Testis (tissue), 3 donors: ENCODE data around the gene UGT1A10. TPM values are rescaled to one million over a fixed set of nuclear protein-coding genes. Genes with fewer than 3 reads are reported as not detected.
A peak's percentile ranks its signal among the peaks of the same experiment; 100 is the strongest.

Source experiments
- DNase-seq: peaks from one replicate; pipeline ENCODE4 v3.0.0-alpha.2; 2019
- H3K27ac ChIP-seq, 2 donors: fragments of 200-600 bp; sonication (generic); one replicate each; pipeline ENCODE4 v1.5.1; 2019
- H3K27me3 ChIP-seq: fragments of 200-600 bp; sonication (generic); one replicate; pipeline ENCODE4 v1.5.1; 2019
- H3K36me3 ChIP-seq: fragments of 200-600 bp; sonication (generic); one replicate; pipeline ENCODE4 v1.5.1; 2017; ENCODE audit warnings: low read depth; ENCODE audit errors: missing control alignments
- H3K4me1 ChIP-seq: fragments of 200-600 bp; sonication (generic); one replicate; pipeline ENCODE4 v1.5.1; 2019
- H3K4me3 ChIP-seq, 2 donors: fragments of 200-600 bp; sonication (generic); one replicate each; pipeline ENCODE4 v1.5.1; 2017 to 2019
- H3K9me3 ChIP-seq: fragments of 200-600 bp; sonication (generic); one replicate; pipeline ENCODE4 v1.5.1; 2017
- POLR2A ChIP-seq: fragments of 450-650 bp; IDR thresholded peaks from one replicate; pipeline ENCODE4 v1.6.1; 2017; ENCODE audit warnings: antibody characterized with exemption, mild to moderate bottlenecking, moderate library complexity
- WGBS, 2 donors: methylation state at CpG; one replicate each; pipeline ENCODE4 v1.1.5; 2018; 5-methylcytosine and 5-hydroxymethylcytosine counted together
- intact Hi-C: fragments of 100-400 bp; cut with DNase I; formaldehyde crosslinking; loops from one replicate; pipeline ENCODE4 v1.15.1; 2023; ENCODE audit warnings: low total_unique reads
- polyA plus RNA-seq: library from polyadenylated mRNA; stranded (reverse); fragments of 350-450 nt; fragmentation: Illumina TruSeq; extraction: RNeasy Lipid Tissue Mini Kit (QIAGEN cat#74804); gene quantifications from one replicate; pipeline ENCODE4 v1.2.3, GENCODE V29; 2014; ENCODE audit warnings: low read depth, low replicate concordance; ENCODE audit not compliant: insufficient read depth
- total RNA-seq, 2 donors: library from RNA; depleted of rRNA; stranded (reverse); fragments of >200 nt; gene quantifications; one replicate each; pipeline ENCODE4 v1.2.3, GENCODE V29; 2016
- TF ChIP-seq, protein P1 (sequence below), 3 experiments: fragments of 450-650 bp in 2 of 3; fragments of 200-600 bp in 1 of 3; sonication (generic) in 1 of 3; IDR thresholded peaks; one replicate each; pipeline ENCODE4 v1.5.1; 2016 to 2019; ENCODE audit warnings: antibody characterized with exemption in 3 of 3, mild to moderate bottlenecking in 2 of 3, moderate library complexity in 1 of 3

The UGT1A10 gene
- total and polyA plus RNA-seq, 3 donors from 2014 or later = 0.29 to 0.68 (median 0.31) TPM

DNA sequence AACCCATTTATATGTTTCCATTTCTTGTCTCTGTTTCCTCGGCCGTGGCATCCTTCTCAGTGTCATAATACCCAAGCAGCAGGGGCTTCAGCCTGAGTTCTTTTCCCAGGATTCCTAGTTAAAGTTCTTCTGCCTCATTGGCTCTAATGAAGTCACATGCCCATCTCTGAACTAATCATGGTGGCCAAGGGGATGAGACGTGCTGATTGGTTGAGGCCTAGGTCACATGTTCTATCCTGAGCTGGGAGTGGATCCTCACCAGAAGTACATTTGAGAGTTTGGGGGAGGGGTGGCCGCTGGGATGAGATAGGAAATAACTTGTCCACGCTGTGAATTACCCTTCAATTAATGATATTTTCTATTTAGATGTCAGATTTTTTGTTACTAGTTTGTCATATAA lies 72.7 kb downstream of the UGT1A10 start:
- TF ChIP-seq, protein P1, sequence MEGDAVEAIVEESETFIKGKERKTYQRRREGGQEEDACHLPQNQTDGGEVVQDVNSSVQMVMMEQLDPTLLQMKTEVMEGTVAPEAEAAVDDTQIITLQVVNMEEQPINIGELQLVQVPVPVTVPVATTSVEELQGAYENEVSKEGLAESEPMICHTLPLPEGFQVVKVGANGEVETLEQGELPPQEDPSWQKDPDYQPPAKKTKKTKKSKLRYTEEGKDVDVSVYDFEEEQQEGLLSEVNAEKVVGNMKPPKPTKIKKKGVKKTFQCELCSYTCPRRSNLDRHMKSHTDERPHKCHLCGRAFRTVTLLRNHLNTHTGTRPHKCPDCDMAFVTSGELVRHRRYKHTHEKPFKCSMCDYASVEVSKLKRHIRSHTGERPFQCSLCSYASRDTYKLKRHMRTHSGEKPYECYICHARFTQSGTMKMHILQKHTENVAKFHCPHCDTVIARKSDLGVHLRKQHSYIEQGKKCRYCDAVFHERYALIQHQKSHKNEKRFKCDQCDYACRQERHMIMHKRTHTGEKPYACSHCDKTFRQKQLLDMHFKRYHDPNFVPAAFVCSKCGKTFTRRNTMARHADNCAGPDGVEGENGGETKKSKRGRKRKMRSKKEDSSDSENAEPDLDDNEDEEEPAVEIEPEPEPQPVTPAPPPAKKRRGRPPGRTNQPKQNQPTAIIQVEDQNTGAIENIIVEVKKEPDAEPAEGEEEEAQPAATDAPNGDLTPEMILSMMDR (IDR thresholded peaks at IDR 0.05) = no peak
- no peak for TF ChIP-seq POLR2A
- WGBS, 2 donors = 69 to 71% methylated on average over 5 of the region's 5 CpGs
- H3K4me3 ChIP-seq = no peak overlapping the region
- no peaks in the 10 kb centered on the region for H3K4me1 ChIP-seq
- DNase-seq = peak; percentile 73
- H3K9me3 ChIP-seq = no peaks in the 10 kb centered on the region
- H3K27me3 ChIP-seq = no peaks in the 10 kb centered on the region
- no peaks in the 10 kb centered on the region for H3K36me3 ChIP-seq
- intact Hi-C loops = no loop called here
- H3K27ac ChIP-seq = no peak overlapping the region

DNA sequence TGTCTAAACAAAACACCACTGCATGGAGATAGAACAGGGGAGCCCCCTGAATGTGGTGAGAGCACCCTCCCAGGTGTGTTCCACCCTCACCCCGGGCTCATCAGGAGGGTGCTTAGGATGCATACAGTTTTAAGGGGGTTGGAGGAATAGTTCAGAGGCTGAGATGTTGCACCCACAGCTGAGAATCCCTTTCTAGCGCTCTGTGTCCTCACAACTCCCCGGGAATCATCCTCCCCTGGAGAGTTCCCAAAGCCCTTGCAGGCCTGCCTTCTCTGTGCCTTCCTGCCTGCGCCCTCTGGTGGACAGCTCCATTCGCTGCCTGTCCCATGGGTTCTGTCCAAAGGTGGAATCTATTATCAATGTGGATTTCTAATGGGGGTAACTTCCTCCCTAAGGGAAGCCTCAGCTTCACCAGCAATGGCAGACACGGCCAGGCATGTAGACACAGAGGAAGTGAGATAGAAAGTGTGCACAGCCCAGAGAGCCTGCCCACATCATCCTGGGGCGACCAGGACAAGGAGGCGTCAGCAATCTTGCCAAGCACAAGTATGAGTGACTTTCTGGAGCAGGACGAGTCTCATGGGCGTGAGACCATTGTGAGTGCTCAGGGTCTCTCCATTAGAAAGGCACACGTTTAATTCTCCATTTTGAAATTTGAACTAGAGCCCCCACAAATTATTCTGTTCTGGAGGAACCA lies 75.2 kb downstream of the UGT1A10 start:
- Histone ChIP-seq H3K36me3 (no peaks in the 10 kb centered on the region), H3K4me1 (no peaks in the 10 kb centered on the region), H3K9me3 (no peaks in the 10 kb centered on the region), H3K27me3 (no peaks in the 10 kb centered on the region), H3K27ac (no peak overlapping the region), H3K4me3 (no peak overlapping the region)
- peak; percentile 91 for DNase-seq
- intact Hi-C loops = no loop called here
- TF ChIP-seq POLR2A = no peak
- TF ChIP-seq, protein P1 (IDR thresholded peaks at IDR 0.05) = peak; percentile 61 to 81 (median 63)
- 43 to 59% methylated on average over 8 to 11 of the region's 11 CpGs for WGBS, 2 donors

DNA sequence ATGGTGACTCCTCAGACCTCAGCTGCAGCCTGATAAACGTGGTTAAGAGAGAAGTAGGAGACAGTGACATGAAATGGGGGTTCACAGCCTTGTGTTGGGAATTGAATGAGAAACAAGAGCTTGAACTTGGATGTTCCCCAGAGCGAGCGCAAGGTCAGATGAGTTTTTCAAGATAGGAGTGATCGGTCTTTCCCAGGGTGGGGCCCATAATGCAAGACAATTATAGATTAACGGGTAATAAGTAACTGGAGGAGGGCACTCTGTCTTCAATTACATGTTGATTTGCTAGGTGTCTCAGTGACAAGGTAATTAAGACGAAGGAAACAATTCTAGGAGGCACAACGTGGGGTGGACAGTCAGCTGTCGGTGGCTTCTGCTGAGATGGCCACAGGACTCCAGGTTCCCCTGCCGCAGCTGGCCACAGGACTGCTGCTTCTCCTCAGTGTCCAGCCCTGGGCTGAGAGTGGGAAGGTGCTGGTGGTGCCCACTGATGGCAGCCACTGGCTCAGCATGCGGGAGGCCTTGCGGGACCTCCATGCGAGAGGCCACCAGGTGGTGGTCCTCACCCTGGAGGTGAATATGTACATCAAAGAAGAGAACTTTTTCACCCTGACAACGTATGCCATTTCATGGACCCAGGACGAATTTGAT lies 76.5 kb downstream of the UGT1A10 start, which contains the start of gene UGT1A5:
Gene UGT1A5, plus strand, starts transcription at position 297 of the 651 bp plus-strand sequence. Its CDS starts 85 bp downstream, at position 382.
- Histone ChIP-seq H3K4me3 (no peak within 1 kb of the TSS), H3K27ac (no peak within 1 kb of the TSS), H3K9me3 (no peaks in the 10 kb centered on the region), H3K27me3 (no peaks in the 10 kb centered on the region), H3K36me3 (no peaks in the 10 kb centered on the region), H3K4me1 (no peaks in the 10 kb centered on the region)
- 83 to 87% methylated on average over 14 of the region's 14 CpGs for WGBS, 2 donors
- DNase-seq = no peak
- intact Hi-C loops = no loop called here
- TF ChIP-seq, protein P1 (IDR thresholded peaks at IDR 0.05) = no peak
- TF ChIP-seq POLR2A = no peak

DNA sequence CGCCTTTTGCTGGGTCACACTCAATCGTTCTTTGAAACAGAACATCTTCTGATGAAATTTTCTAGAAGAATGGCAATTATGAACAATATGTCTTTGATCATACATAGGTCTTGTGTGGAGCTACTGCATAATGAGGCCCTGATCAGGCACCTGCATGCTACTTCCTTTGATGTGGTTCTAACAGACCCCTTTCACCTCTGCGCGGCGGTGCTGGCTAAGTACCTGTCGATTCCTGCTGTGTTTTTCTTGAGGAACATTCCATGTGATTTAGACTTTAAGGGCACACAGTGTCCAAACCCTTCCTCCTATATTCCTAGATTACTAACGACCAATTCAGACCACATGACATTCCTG lies 77.0 kb downstream of the UGT1A10 start:
- intact Hi-C loops = no loop called here
- 86% methylated on average over 7 of the region's 7 CpGs for WGBS, 2 donors
- Histone ChIP-seq H3K9me3 (no peaks in the 10 kb centered on the region), H3K36me3 (no peaks in the 10 kb centered on the region), H3K27ac (no peak overlapping the region), H3K4me3 (no peak overlapping the region), H3K27me3 (no peaks in the 10 kb centered on the region), H3K4me1 (no peaks in the 10 kb centered on the region)
- TF ChIP-seq, protein P1 (IDR thresholded peaks at IDR 0.05) = no peak
- TF ChIP-seq POLR2A = no peak
- DNase-seq = no peak
